KMS-11 (cell line): ENCODE data around the gene EGFL8.

Source experiments
- H2AFZ ChIP-seq: fragments of 200-600 bp; sonication (generic); 2 replicates; pipeline ENCODE4 v1.6.1; 2016; ENCODE audit warnings: antibody characterized with exemption, mixed run types, low read depth
- H3K27ac ChIP-seq: fragments of 200-600 bp; sonication (generic); 2 replicates; pipeline ENCODE4 v1.6.1; 2016; ENCODE audit warnings: mild to moderate bottlenecking, mixed run types
- H3K27me3 ChIP-seq: fragments of 200-600 bp; sonication (generic); 2 replicates; pipeline ENCODE4 v1.6.1; 2017; ENCODE audit warnings: mild to moderate bottlenecking, low read depth, mixed run types, moderate library complexity; ENCODE audit not compliant: insufficient read depth
- H3K36me3 ChIP-seq: fragments of 200-600 bp; sonication (generic); 2 replicates; pipeline ENCODE4 v1.6.1; 2017; ENCODE audit warnings: mild to moderate bottlenecking, mixed run types; ENCODE audit not compliant: insufficient read depth
- H3K4me1 ChIP-seq: fragments of 200-600 bp; sonication (generic); 2 replicates; pipeline ENCODE4 v1.6.1; 2016; ENCODE audit warnings: mild to moderate bottlenecking, low read depth, mixed run types; ENCODE audit not compliant: poor library complexity, severe bottlenecking
- H3K4me2 ChIP-seq: fragments of 200-600 bp; sonication (generic); 2 replicates; pipeline ENCODE4 v1.7.0; 2016; ENCODE audit warnings: mild to moderate bottlenecking, mixed run types
- H3K4me3 ChIP-seq: fragments of 200-600 bp; sonication (generic); IDR thresholded peaks from 2 replicates; pipeline ENCODE4 v1.6.1; 2017; ENCODE audit warnings: low read depth, low read length, mixed read lengths; ENCODE audit not compliant: insufficient read depth
- H3K79me2 ChIP-seq: fragments of 200-600 bp; sonication (generic); 2 replicates; pipeline ENCODE4 v1.6.1; 2016; ENCODE audit warnings: low read depth, mixed run types; ENCODE audit not compliant: insufficient read depth
- H3K9ac ChIP-seq: fragments of 200-600 bp; sonication (generic); 2 replicates; pipeline ENCODE4 v1.6.1; 2016; ENCODE audit warnings: mild to moderate bottlenecking, mixed run types
- H4K20me1 ChIP-seq: fragments of 200-600 bp; sonication (generic); 2 replicates; pipeline ENCODE4 v1.6.1; 2016; ENCODE audit warnings: mild to moderate bottlenecking, mixed run types; ENCODE audit not compliant: insufficient read depth
- CTCF ChIP-seq: fragments of 200-600 bp; sonication (generic); conservative IDR thresholded peaks from 2 replicates; pipeline ENCODE4 v1.6.1; 2017; ENCODE audit warnings: low read depth, mild to moderate bottlenecking, antibody characterized with exemption, low read length, moderate library complexity, mixed read lengths

EGFL8 gene

GRCh38 chr6:32188381-32189068 is 24.1 kb downstream of the EGFL8 start:
- peak overlapping the region; percentile 88 for H3K4me2 ChIP-seq
- no peaks in the 10 kb centered on the region for H3K27me3 ChIP-seq
- no peaks in the 10 kb centered on the region for H3K36me3 ChIP-seq
- no peak for TF ChIP-seq CTCF
- no peak overlapping the region for H3K4me3 ChIP-seq
- no peaks in the 10 kb centered on the region for H4K20me1 ChIP-seq
- H3K4me1 ChIP-seq: peaks cover 36% of the 10 kb centered on the region
- no peak overlapping the region for H2AFZ ChIP-seq
- peak overlapping the region; percentile 73; the same call in 1 of the 2 replicates for H3K9ac ChIP-seq
- H3K79me2 ChIP-seq: peaks cover 11% of the 10 kb centered on the region
- no peak overlapping the region for H3K27ac ChIP-seq

GRCh38 chr6:32189069-32189741 is 24.8 kb downstream of the EGFL8 start:
- no peaks in the 10 kb centered on the region for H4K20me1 ChIP-seq
- H3K27me3 ChIP-seq: no peaks in the 10 kb centered on the region
- peaks cover 42% of the 10 kb centered on the region for H3K4me1 ChIP-seq
- no peak overlapping the region for H2AFZ ChIP-seq
- H3K36me3 ChIP-seq: no peaks in the 10 kb centered on the region
- H3K79me2 ChIP-seq: peaks cover 11% of the 10 kb centered on the region
- H3K9ac ChIP-seq: peak overlapping the region; percentile 73
- H3K27ac ChIP-seq: peak overlapping the region; percentile 69
- H3K4me2 ChIP-seq: peak overlapping the region; percentile 88
- no peak overlapping the region for H3K4me3 ChIP-seq
- TF ChIP-seq CTCF: no peak

- TF ChIP-seq CTCF: no peak
- Histone ChIP-seq H3K79me2 (peaks cover 11% of the 10 kb centered on the region), H3K27me3 (no peaks in the 10 kb centered on the region), H3K27ac (peak overlapping the region; percentile 69), H3K9ac (peak overlapping the region; percentile 73), H3K4me3 (no peak overlapping the region), H3K4me2 (peak overlapping the region; percentile 88), H4K20me1 (no peaks in the 10 kb centered on the region), H3K4me1 (peaks cover 47% of the 10 kb centered on the region), H3K36me3 (no peaks in the 10 kb centered on the region), H2AFZ (no peak overlapping the region)
These were observed 25.3 kb downstream of the EGFL8 start for GRCh38 chr6:32189742-32190053.

GRCh38 chr6:32190054-32190851 is 25.9 kb downstream of the EGFL8 start, which contains the start of gene PBX2:
Gene PBX2, minus strand, starts transcription at chr6:32190202. Its CDS starts 287 bp downstream, at chr6:32189915.
- H3K4me3 ChIP-seq: no peak within 1 kb of the TSS
- no peak for TF ChIP-seq CTCF

More at GRCh38 chr6:32190054-32190851, 25.9 kb downstream of the EGFL8 start, which contains the start of gene PBX2:
- Histone ChIP-seq H3K4me1 (peaks cover 53% of the 10 kb centered on the region), H4K20me1 (no peaks in the 10 kb centered on the region), H3K4me2 (peak within 1 kb of the TSS; percentile 88), H3K36me3 (no peaks in the 10 kb centered on the region), H3K27me3 (no peaks in the 10 kb centered on the region), H3K9ac (peak within 1 kb of the TSS; percentile 73), H2AFZ (no peak within 1 kb of the TSS), H3K27ac (peak within 1 kb of the TSS; percentile 69), H3K79me2 (peaks cover 11% of the 10 kb centered on the region)
